ENCODE data around the gene FDPS. TPM values are rescaled to one million over a fixed set of nuclear protein-coding genes. Genes with fewer than 3 reads are reported as not detected.

Gene FDPS
- polyA plus RNA-seq, 4 donors = 172 to 343 (median 195) TPM

DNA sequence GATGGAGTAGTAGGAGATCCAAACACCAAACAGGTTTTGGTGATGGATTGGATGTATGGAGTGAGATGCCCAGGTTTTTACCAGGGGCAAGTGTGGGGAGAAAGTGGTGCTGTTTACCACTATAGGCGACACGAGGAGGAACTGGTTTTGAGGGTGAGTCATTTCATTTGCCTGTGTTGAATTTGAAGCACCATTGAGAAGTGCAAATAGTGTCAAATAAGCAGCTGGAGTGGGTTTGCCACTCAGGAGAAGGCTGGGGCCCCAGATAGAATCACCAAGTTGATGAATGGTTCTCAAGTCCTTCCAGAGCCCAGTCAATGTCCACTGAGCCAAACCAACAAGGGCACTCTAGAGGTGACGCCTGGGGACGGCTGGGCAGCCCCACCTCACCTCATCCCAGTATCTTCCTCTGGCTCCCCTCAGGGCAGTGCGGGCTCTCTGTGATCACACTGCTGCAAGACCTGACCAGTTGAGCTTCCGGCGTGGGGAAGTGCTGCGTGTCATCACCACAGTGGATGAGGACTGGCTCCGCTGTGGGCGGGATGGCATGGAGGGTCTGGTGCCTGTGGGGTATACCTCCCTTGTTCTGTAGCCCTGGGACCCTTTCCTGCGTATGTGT is 21.4 kb downstream of the FDPS start:
- no peak for FAIRE-seq
- DNase-seq = no peak
- Histone ChIP-seq H3K36me3 (ENCODE audit: control insufficient read depth in 3 of 3, insufficient read depth in 2 of 3, low read depth in 1 of 3, low read length in 3 of 3) (peaks cover 7 to 71% (median 16%) of the 10 kb centered on the region in 3 donors), H3K9me3 (ENCODE audit: control insufficient read depth in 2 of 2, insufficient read depth in 1 of 2, low read depth in 1 of 2, low read length in 1 of 2) (no peaks in the 10 kb centered on the region), H3K27me3 (ENCODE audit: control insufficient read depth in 3 of 3, insufficient read depth in 3 of 3, low read length in 3 of 3) (no peaks in the 10 kb centered on the region), H3K27ac (ENCODE audit: low read depth in 1 of 3, low read length in 2 of 3) (no peak overlapping the region), H3K4me1 (ENCODE audit: control insufficient read depth in 3 of 3, insufficient read depth in 2 of 3, low read depth in 1 of 3, low read length in 2 of 3) (peaks cover 0 to 7% (median 0%) of the 10 kb centered on the region in 3 donors), H3K4me3 (ENCODE audit: low read depth in 1 of 3, low read length in 3 of 3) (no peak overlapping the region)
- WGBS, 3 donors = 87 to 91% (median 88%) methylated on average over 11 of the region's 11 CpGs

DNA sequence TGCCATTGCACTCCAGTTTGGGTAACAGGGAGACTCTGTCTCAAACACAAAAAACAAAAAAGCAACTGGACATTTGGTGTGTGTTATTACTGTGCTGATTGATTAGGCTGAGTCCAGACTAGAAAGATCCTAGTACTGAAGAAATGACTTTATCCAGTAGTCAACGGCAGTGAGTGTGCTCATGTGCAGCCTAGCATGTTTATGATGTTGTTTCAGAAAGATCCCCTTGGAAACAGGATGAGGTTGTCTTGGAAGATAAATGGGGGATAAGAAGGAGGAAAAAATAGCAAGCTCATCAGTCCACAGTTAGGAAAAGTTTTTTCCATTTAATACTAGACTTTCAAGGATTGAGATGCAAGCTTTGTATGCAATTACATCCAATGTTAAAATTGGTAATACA is 26.3 kb downstream of the FDPS start:
- WGBS, 3 donors = 53 to 74% (median 68%) methylated on average over 1 of the region's 1 CpG
- H3K4me1 ChIP-seq (ENCODE audit: control insufficient read depth in 3 of 3, insufficient read depth in 2 of 3, low read depth in 1 of 3, low read length in 2 of 3) = no peaks in the 10 kb centered on the region
- no peaks in the 10 kb centered on the region for H3K27me3 ChIP-seq (ENCODE audit: control insufficient read depth in 3 of 3, insufficient read depth in 3 of 3, low read length in 3 of 3)
- peaks cover 9 to 42% (median 27%) of the 10 kb centered on the region in 3 donors for H3K36me3 ChIP-seq (ENCODE audit: control insufficient read depth in 3 of 3, insufficient read depth in 2 of 3, low read depth in 1 of 3, low read length in 3 of 3)
- FAIRE-seq = no peak
- DNase-seq = no peak
- H3K27ac ChIP-seq (ENCODE audit: low read depth in 1 of 3, low read length in 2 of 3) = no peak overlapping the region
- no peak overlapping the region for H3K4me3 ChIP-seq (ENCODE audit: low read depth in 1 of 3, low read length in 3 of 3)
- no peaks in the 10 kb centered on the region for H3K9me3 ChIP-seq (ENCODE audit: control insufficient read depth in 2 of 2, insufficient read depth in 1 of 2, low read depth in 1 of 2, low read length in 1 of 2)

DNA sequence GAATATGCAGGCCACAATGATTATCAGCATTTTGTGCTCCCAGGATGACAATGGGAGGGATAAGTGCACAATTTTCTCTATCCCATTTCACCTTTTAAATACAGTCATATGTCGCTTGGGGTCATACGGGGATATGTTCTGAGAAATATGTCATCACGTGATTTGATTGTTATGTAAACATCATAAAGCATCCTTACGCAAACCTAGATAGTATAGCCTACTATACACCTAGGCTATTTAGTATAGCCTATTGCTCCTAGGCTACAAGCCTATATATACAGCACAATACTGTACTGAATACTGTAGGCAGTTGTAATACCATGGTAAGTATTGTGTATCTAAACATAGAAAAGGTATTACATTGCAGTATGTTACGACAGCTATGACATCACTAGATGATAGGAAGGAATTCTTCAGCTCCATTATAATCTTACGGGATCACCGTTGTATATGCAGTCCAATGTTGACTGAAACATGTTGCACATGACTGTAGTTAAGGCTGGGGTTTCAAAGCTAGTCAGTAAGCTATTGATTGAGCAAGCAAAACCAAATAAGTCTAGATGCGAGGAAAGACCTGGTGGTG is 30.9 kb downstream of the FDPS start:
- peaks cover 15 to 33% (median 23%) of the 10 kb centered on the region in 3 donors for H3K36me3 ChIP-seq (ENCODE audit: control insufficient read depth in 3 of 3, insufficient read depth in 2 of 3, low read depth in 1 of 3, low read length in 3 of 3)
- WGBS, 3 donors = 74 to 82% (median 79%) methylated on average over 8 of the region's 8 CpGs

DNA sequence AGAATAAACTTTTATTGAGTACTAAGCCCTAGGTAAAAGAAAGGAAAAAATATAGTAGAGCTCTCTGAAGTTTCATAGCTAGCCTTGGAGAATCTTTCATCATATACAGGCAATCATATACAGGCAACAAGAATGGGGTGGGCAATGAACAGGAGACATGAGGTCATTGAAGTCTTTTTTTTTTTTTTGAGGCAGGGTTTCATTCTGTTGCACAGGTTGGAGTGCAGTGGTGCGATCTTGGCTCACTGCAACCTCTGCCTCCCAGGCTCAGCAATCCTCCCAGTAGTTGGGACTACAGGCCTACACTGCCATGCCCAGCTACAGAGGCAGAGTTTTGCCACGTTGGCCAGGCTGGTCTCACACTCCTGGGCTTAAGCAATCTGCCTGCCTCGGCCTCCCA is 34.2 kb downstream of the FDPS start:
- DNase-seq = no peak
- no peaks in the 10 kb centered on the region for H3K4me1 ChIP-seq (ENCODE audit: control insufficient read depth in 3 of 3, insufficient read depth in 2 of 3, low read depth in 1 of 3, low read length in 2 of 3)
- no peaks in the 10 kb centered on the region for H3K27me3 ChIP-seq (ENCODE audit: control insufficient read depth in 3 of 3, insufficient read depth in 3 of 3, low read length in 3 of 3)
- H3K27ac ChIP-seq (ENCODE audit: low read depth in 1 of 3, low read length in 2 of 3) = no peak overlapping the region
- no peaks in the 10 kb centered on the region for H3K9me3 ChIP-seq (ENCODE audit: control insufficient read depth in 2 of 2, insufficient read depth in 1 of 2, low read depth in 1 of 2, low read length in 1 of 2)
- FAIRE-seq = no peak
- WGBS, 3 donors = 93 to 100% (median 93%) methylated on average over 3 of the region's 3 CpGs
- peaks cover 17 to 47% (median 19%) of the 10 kb centered on the region in 3 donors for H3K36me3 ChIP-seq (ENCODE audit: control insufficient read depth in 3 of 3, insufficient read depth in 2 of 3, low read depth in 1 of 3, low read length in 3 of 3)
- no peak overlapping the region for H3K4me3 ChIP-seq (ENCODE audit: low read depth in 1 of 3, low read length in 3 of 3)

More for the DNA sequence above, 30.9 kb downstream of the FDPS start:
- H3K27me3 ChIP-seq (ENCODE audit: control insufficient read depth in 3 of 3, insufficient read depth in 3 of 3, low read length in 3 of 3) = no peaks in the 10 kb centered on the region
- H3K9me3 ChIP-seq (ENCODE audit: control insufficient read depth in 2 of 2, insufficient read depth in 1 of 2, low read depth in 1 of 2, low read length in 1 of 2) = no peaks in the 10 kb centered on the region
- FAIRE-seq = no peak
- no peak overlapping the region for H3K27ac ChIP-seq (ENCODE audit: low read depth in 1 of 3, low read length in 2 of 3)
- no peaks in the 10 kb centered on the region for H3K4me1 ChIP-seq (ENCODE audit: control insufficient read depth in 3 of 3, insufficient read depth in 2 of 3, low read depth in 1 of 3, low read length in 2 of 3)
- H3K4me3 ChIP-seq (ENCODE audit: low read depth in 1 of 3, low read length in 3 of 3) = no peak overlapping the region
- DNase-seq = peak in 1 of 2 donors; percentile 17

DNA sequence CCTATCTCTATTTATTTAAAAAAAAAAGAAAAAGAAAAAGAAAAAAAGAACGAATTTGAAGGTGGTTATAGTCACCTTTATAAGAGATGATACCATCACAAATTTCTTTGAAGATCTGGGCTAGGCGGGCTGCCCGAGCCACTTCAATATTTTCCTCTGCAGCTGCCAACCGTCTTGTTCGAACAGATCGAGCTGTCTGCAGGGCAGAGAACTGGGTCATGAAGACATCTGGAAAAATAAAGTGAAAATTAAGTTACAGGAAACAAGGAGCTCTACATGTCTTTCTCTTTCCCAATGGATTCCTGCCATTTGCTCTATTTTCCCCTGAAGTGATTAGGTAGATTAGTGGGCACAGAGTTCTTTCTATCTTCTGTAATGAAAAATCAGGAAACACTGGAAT is 44.0 kb downstream of the FDPS start:
- Histone ChIP-seq H3K36me3 (ENCODE audit: control insufficient read depth in 3 of 3, insufficient read depth in 2 of 3, low read depth in 1 of 3, low read length in 3 of 3) (peaks cover 13 to 53% (median 27%) of the 10 kb centered on the region in 3 donors), H3K4me1 (ENCODE audit: control insufficient read depth in 3 of 3, insufficient read depth in 2 of 3, low read depth in 1 of 3, low read length in 2 of 3) (no peaks in the 10 kb centered on the region), H3K4me3 (ENCODE audit: low read depth in 1 of 3, low read length in 3 of 3) (no peak overlapping the region), H3K9me3 (ENCODE audit: control insufficient read depth in 2 of 2, insufficient read depth in 1 of 2, low read depth in 1 of 2, low read length in 1 of 2) (no peaks in the 10 kb centered on the region), H3K27me3 (ENCODE audit: control insufficient read depth in 3 of 3, insufficient read depth in 3 of 3, low read length in 3 of 3) (no peaks in the 10 kb centered on the region), H3K27ac (ENCODE audit: low read depth in 1 of 3, low read length in 2 of 3) (no peak overlapping the region)
- DNase-seq (no peak), FAIRE-seq (no peak)
- 90 to 94% (median 90%) methylated on average over 6 of the region's 6 CpGs for WGBS, 3 donors

DNA sequence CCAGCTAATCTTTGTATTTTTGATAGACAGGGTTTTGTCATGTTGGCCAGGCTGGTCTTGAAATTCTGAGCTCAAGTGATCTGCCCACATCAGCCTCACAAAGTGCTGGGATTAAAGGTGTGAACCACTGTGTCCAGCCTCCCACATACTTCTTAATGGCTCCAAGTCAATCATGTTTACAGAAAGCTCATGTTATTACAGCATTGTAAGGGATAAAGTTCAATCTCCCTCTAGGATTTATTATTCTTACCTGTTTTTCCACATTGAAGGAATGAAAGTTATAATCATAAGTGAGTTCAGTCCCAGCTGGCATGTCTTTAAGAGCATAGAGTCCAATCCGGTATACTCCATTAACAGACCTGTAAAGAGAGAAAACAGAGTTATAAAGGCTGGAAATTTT is 51.4 kb downstream of the FDPS start:
- WGBS, 3 donors = 23 to 68% (median 46%) methylated on average over 1 of the region's 1 CpG
- no peak overlapping the region for H3K27ac ChIP-seq (ENCODE audit: low read depth in 1 of 3, low read length in 2 of 3)
- H3K27me3 ChIP-seq (ENCODE audit: control insufficient read depth in 3 of 3, insufficient read depth in 3 of 3, low read length in 3 of 3) = no peaks in the 10 kb centered on the region
- no peak overlapping the region for H3K4me3 ChIP-seq (ENCODE audit: low read depth in 1 of 3, low read length in 3 of 3)
- H3K4me1 ChIP-seq (ENCODE audit: control insufficient read depth in 3 of 3, insufficient read depth in 2 of 3, low read depth in 1 of 3, low read length in 2 of 3) = no peaks in the 10 kb centered on the region
- H3K36me3 ChIP-seq (ENCODE audit: control insufficient read depth in 3 of 3, insufficient read depth in 2 of 3, low read depth in 1 of 3, low read length in 3 of 3) = peaks cover 7 to 65% (median 14%) of the 10 kb centered on the region in 3 donors
- peak in 1 of 2 donors; percentile 23 for DNase-seq
- FAIRE-seq = no peak
- no peaks in the 10 kb centered on the region for H3K9me3 ChIP-seq (ENCODE audit: control insufficient read depth in 2 of 2, insufficient read depth in 1 of 2, low read depth in 1 of 2, low read length in 1 of 2)

Other genes starting within 250 kb of the FDPS start
- 10 to 100 TPM; 16.8 to 41.3 (median 17.4) TPM for gene EFNA4, start 245.1 kb upstream of the FDPS start, polyA plus RNA-seq
- gene EFNA3, start 230.0 kb upstream of the FDPS start, polyA plus RNA-seq = 1 to 10 TPM; 2.0 to 7.0 (median 5.4) TPM
- 100 to 1,000 TPM in 3 of 4 donors, 10 to 100 TPM in 1; 50.6 to 166 (median 145) TPM for gene EFNA1, start 181.0 kb upstream of the FDPS start, polyA plus RNA-seq
- gene SLC50A1, start 173.0 kb upstream of the FDPS start, polyA plus RNA-seq = 10 to 100 TPM; 44.6 to 99.5 (median 61.9) TPM
- gene DPM3, start 168.3 kb upstream of the FDPS start, polyA plus RNA-seq = 100 to 1,000 TPM in 3 of 4 donors, 10 to 100 TPM in 1; 68.5 to 306 (median 238) TPM
- gene KRTCAP2, start 135.6 kb upstream of the FDPS start, polyA plus RNA-seq = 100 to 1,000 TPM; 144 to 286 (median 201) TPM
- gene TRIM46, start 135.0 kb upstream of the FDPS start, polyA plus RNA-seq = under 1 TPM in 3 of 4 donors, not detected in 1; 0.27 to 0.64 (median 0.57) TPM
- 10 to 100 TPM; 11.3 to 24.9 (median 14.8) TPM for gene THBS3, start 101.0 kb upstream of the FDPS start, polyA plus RNA-seq
- 10 to 100 TPM; 40.0 to 72.2 (median 49.4) TPM for gene MTX1, start 100.2 kb upstream of the FDPS start, polyA plus RNA-seq
- 10 to 100 TPM; 14.3 to 21.3 (median 16.8) TPM for gene ENTREP3, start 53.4 kb upstream of the FDPS start, polyA plus RNA-seq
- 10 to 100 TPM; 32.7 to 61.8 (median 53.8) TPM for gene SCAMP3, start 46.5 kb upstream of the FDPS start, polyA plus RNA-seq
- gene CLK2, start 35.4 kb upstream of the FDPS start, polyA plus RNA-seq = 10 to 100 TPM; 27.0 to 66.9 (median 37.7) TPM
- gene HCN3, start 31.4 kb upstream of the FDPS start, polyA plus RNA-seq = 10 to 100 TPM in 2 of 4 donors, 1 to 10 TPM in 2; 4.0 to 15.0 (median 8.1) TPM
- 10 to 100 TPM in 1 of 4 donors, 1 to 10 TPM in 3; 3.8 to 69.0 (median 7.4) TPM for gene PKLR, start 7.4 kb upstream of the FDPS start, polyA plus RNA-seq
- 10 to 100 TPM; 32.7 to 60.8 (median 44.6) TPM for gene RUSC1, start 12.0 kb downstream of the FDPS start, polyA plus RNA-seq